DND-41 (cell line): ENCODE measurements around the gene CCL25.

Experiments
- EZH2 ChIP-seq: IDR thresholded peaks from 3 replicates; pipeline ENCODE4 v1.6.1; 2012; ENCODE audit warnings: borderline replicate concordance, low read depth, mild to moderate bottlenecking, moderate library complexity, low read length, inconsistent platforms; ENCODE audit not compliant: severe bottlenecking
- TF ChIP-seq, protein P1 (sequence below): IDR thresholded peaks from 2 replicates; pipeline ENCODE4 v1.5.1; 2012; ENCODE audit warnings: borderline replicate concordance, low read length, moderate library complexity, mild to moderate bottlenecking; ENCODE audit not compliant: poor library complexity, severe bottlenecking; ENCODE audit errors: extremely low read depth

DNA sequence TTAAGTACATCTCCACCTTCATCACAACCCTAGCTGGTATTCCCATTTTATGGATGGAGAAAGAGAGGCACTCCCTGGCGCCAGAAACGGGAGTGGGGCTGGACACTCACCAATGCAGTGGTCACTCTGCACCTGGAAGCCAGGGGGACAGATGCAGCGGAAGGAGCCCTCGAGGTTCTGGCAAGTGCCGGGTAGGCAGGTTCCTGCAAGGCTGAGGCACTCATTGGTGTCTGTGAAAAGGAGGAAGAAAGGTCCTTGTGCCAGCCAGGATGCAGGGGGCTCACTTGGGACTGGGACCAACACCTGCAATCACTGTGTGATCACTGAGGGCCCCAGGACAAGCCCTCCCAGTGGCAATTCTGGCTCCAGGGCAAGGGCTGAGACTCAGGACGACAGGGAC, 41.8 kb downstream of the CCL25 start:
- TF ChIP-seq, protein P1, sequence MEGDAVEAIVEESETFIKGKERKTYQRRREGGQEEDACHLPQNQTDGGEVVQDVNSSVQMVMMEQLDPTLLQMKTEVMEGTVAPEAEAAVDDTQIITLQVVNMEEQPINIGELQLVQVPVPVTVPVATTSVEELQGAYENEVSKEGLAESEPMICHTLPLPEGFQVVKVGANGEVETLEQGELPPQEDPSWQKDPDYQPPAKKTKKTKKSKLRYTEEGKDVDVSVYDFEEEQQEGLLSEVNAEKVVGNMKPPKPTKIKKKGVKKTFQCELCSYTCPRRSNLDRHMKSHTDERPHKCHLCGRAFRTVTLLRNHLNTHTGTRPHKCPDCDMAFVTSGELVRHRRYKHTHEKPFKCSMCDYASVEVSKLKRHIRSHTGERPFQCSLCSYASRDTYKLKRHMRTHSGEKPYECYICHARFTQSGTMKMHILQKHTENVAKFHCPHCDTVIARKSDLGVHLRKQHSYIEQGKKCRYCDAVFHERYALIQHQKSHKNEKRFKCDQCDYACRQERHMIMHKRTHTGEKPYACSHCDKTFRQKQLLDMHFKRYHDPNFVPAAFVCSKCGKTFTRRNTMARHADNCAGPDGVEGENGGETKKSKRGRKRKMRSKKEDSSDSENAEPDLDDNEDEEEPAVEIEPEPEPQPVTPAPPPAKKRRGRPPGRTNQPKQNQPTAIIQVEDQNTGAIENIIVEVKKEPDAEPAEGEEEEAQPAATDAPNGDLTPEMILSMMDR, result no peak
- no peak for TF ChIP-seq EZH2
